ENCODE data around the gene MUC6. TPM values are rescaled to one million over a fixed set of nuclear protein-coding genes. Genes with fewer than 3 reads are reported as not detected.

MUC6 gene
- total RNA-seq, 5 donors from 2014 or later (not counting 1 experiment from before 2014, with no cell fraction given), result 0.09 to 0.30 (median 0.23) TPM; not detected in 2

GRCh38 chr11:1034456-1035295, 1.8 kb downstream of the MUC6 start:
- Mint-ChIP-seq H3K4me1 (no peaks in the 10 kb centered on the region), H3K27ac (no peak overlapping the region), H3K36me3 (no peaks in the 10 kb centered on the region), H3K27me3 (peaks cover 0 to 2% of the 10 kb centered on the region in 2 donors), H3K9me3 (peaks cover 0 to 7% (median 0%) of the 10 kb centered on the region in 3 donors), H3K4me3 (no peak overlapping the region)
- Histone ChIP-seq H3K27me3 (replicated peaks in 1 of 2; ENCODE audit: control insufficient read depth in 2 of 2, extremely low read depth in 1 of 2, insufficient read depth in 2 of 2, low read length in 1 of 2) (peaks cover 0 to 10% of the 10 kb centered on the region in 2 experiments), H3K9me3 (no peaks in the 10 kb centered on the region), H3K27ac (ENCODE audit: low read length) (no peak overlapping the region), H3K4me1 (ENCODE audit: control insufficient read depth in 1 of 2, extremely low read depth in 1 of 2, insufficient read depth in 2 of 2, low read length in 2 of 2) (no peaks in the 10 kb centered on the region), H3K4me3 (ENCODE audit: control insufficient read depth in 1 of 2, extremely low read depth in 1 of 2, low read length in 1 of 2) (no peak overlapping the region), H3K36me3 (ENCODE audit: control insufficient read depth in 2 of 2, extremely low read depth in 1 of 2, insufficient read depth in 1 of 2, low read length in 1 of 2) (no peaks in the 10 kb centered on the region)
- WGBS (ENCODE audit: insufficient coverage), result 83% methylated on average over 35 of the region's 39 CpGs
- ChIA-PET POLR2A (no interaction called here), CTCF (no interaction called here)
- no peak for DNase-seq
- no peak for ATAC-seq (replicated peaks in 1 of 4)

GRCh38 chr11:1034001-1034400, 2.5 kb downstream of the MUC6 start:
- no peak overlapping the region for H3K27ac Mint-ChIP-seq
- ATAC-seq (replicated peaks in 1 of 4), result no peak
- 96% methylated on average over 4 of the region's 8 CpGs for WGBS (ENCODE audit: insufficient coverage)
- Histone ChIP-seq H3K36me3 (ENCODE audit: control insufficient read depth in 2 of 2, extremely low read depth in 1 of 2, insufficient read depth in 1 of 2, low read length in 1 of 2) (no peaks in the 10 kb centered on the region), H3K27me3 (replicated peaks in 1 of 2; ENCODE audit: control insufficient read depth in 2 of 2, extremely low read depth in 1 of 2, insufficient read depth in 2 of 2, low read length in 1 of 2) (peaks cover 0 to 10% of the 10 kb centered on the region in 2 experiments), H3K4me1 (ENCODE audit: control insufficient read depth in 1 of 2, extremely low read depth in 1 of 2, insufficient read depth in 2 of 2, low read length in 2 of 2) (no peaks in the 10 kb centered on the region), H3K9me3 (no peaks in the 10 kb centered on the region), H3K4me3 (ENCODE audit: control insufficient read depth in 1 of 2, extremely low read depth in 1 of 2, low read length in 1 of 2) (no peak overlapping the region), H3K27ac (ENCODE audit: low read length) (no peak overlapping the region)
- ChIA-PET POLR2A (no interaction called here), CTCF (no interaction called here)
- H3K4me3 Mint-ChIP-seq, result no peak overlapping the region
- H3K27me3 Mint-ChIP-seq, result peaks cover 0 to 2% of the 10 kb centered on the region in 2 donors
- no peaks in the 10 kb centered on the region for H3K36me3 Mint-ChIP-seq
- no peaks in the 10 kb centered on the region for H3K4me1 Mint-ChIP-seq
- DNase-seq, result no peak
- peaks cover 0 to 7% (median 0%) of the 10 kb centered on the region in 3 donors for H3K9me3 Mint-ChIP-seq

GRCh38 chr11:1033016-1033798, 3.3 kb downstream of the MUC6 start:
- CTCF ChIA-PET, result no interaction called here
- Mint-ChIP-seq H3K4me1 (no peaks in the 10 kb centered on the region), H3K27me3 (peaks cover 0 to 2% of the 10 kb centered on the region in 2 donors), H3K27ac (no peak overlapping the region), H3K4me3 (no peak overlapping the region), H3K36me3 (no peaks in the 10 kb centered on the region), H3K9me3 (peaks cover 0 to 7% (median 0%) of the 10 kb centered on the region in 3 donors)
- DNase-seq, result no peak
- no peak for ATAC-seq (replicated peaks in 1 of 4)
- 94% methylated on average over 30 of the region's 38 CpGs for WGBS (ENCODE audit: insufficient coverage)
- no peak overlapping the region for H3K4me3 ChIP-seq (ENCODE audit: control insufficient read depth in 1 of 2, extremely low read depth in 1 of 2, low read length in 1 of 2)
- no peaks in the 10 kb centered on the region for H3K36me3 ChIP-seq (ENCODE audit: control insufficient read depth in 2 of 2, extremely low read depth in 1 of 2, insufficient read depth in 1 of 2, low read length in 1 of 2)
- H3K9me3 ChIP-seq, result no peaks in the 10 kb centered on the region
- peaks cover 0 to 7% of the 10 kb centered on the region in 2 experiments for H3K27me3 ChIP-seq (replicated peaks in 1 of 2; ENCODE audit: control insufficient read depth in 2 of 2, extremely low read depth in 1 of 2, insufficient read depth in 2 of 2, low read length in 1 of 2)
- H3K27ac ChIP-seq (ENCODE audit: low read length), result no peak overlapping the region
- POLR2A ChIA-PET, result no interaction called here
- H3K4me1 ChIP-seq (ENCODE audit: control insufficient read depth in 1 of 2, extremely low read depth in 1 of 2, insufficient read depth in 2 of 2, low read length in 2 of 2), result no peaks in the 10 kb centered on the region

GRCh38 chr11:1032310-1032891, 4.1 kb downstream of the MUC6 start:
- Mint-ChIP-seq H3K9me3 (peaks cover 0 to 7% (median 0%) of the 10 kb centered on the region in 3 donors), H3K36me3 (no peaks in the 10 kb centered on the region), H3K27ac (no peak overlapping the region), H3K27me3 (no peaks in the 10 kb centered on the region), H3K4me3 (no peak overlapping the region), H3K4me1 (no peaks in the 10 kb centered on the region)
- Histone ChIP-seq H3K4me3 (ENCODE audit: control insufficient read depth in 1 of 2, extremely low read depth in 1 of 2, low read length in 1 of 2) (no peak overlapping the region), H3K36me3 (ENCODE audit: control insufficient read depth in 2 of 2, extremely low read depth in 1 of 2, insufficient read depth in 1 of 2, low read length in 1 of 2) (no peaks in the 10 kb centered on the region), H3K27ac (ENCODE audit: low read length) (no peak overlapping the region), H3K27me3 (replicated peaks in 1 of 2; ENCODE audit: control insufficient read depth in 2 of 2, extremely low read depth in 1 of 2, insufficient read depth in 2 of 2, low read length in 1 of 2) (peaks cover 0 to 4% of the 10 kb centered on the region in 2 experiments), H3K9me3 (no peaks in the 10 kb centered on the region), H3K4me1 (ENCODE audit: control insufficient read depth in 1 of 2, extremely low read depth in 1 of 2, insufficient read depth in 2 of 2, low read length in 2 of 2) (no peaks in the 10 kb centered on the region)
- POLR2A ChIA-PET, result no interaction called here
- no peak for ATAC-seq (replicated peaks in 1 of 4)
- CTCF ChIA-PET, result no interaction called here
- 84% methylated on average over 12 of the region's 12 CpGs for whole genome bisulfite sequencing (ENCODE audit: insufficient coverage)
- no peak for DNase-seq

GRCh38 chr11:1031121-1031899, 5.2 kb downstream of the MUC6 start:
- no peaks in the 10 kb centered on the region for H3K36me3 Mint-ChIP-seq
- Histone ChIP-seq H3K4me3 (ENCODE audit: control insufficient read depth in 1 of 2, extremely low read depth in 1 of 2, low read length in 1 of 2) (no peak overlapping the region), H3K9me3 (no peaks in the 10 kb centered on the region), H3K36me3 (ENCODE audit: control insufficient read depth in 2 of 2, extremely low read depth in 1 of 2, insufficient read depth in 1 of 2, low read length in 1 of 2) (no peaks in the 10 kb centered on the region), H3K27ac (ENCODE audit: low read length) (no peak overlapping the region), H3K27me3 (replicated peaks in 1 of 2; ENCODE audit: control insufficient read depth in 2 of 2, extremely low read depth in 1 of 2, insufficient read depth in 2 of 2, low read length in 1 of 2) (no peaks in the 10 kb centered on the region), H3K4me1 (ENCODE audit: control insufficient read depth in 1 of 2, extremely low read depth in 1 of 2, insufficient read depth in 2 of 2, low read length in 2 of 2) (no peaks in the 10 kb centered on the region)
- whole genome bisulfite sequencing (ENCODE audit: insufficient coverage), result 87% methylated on average over 26 of the region's 30 CpGs
- ChIA-PET POLR2A (no interaction called here), CTCF (no interaction called here)
- no peaks in the 10 kb centered on the region for H3K4me1 Mint-ChIP-seq
- no peak for ATAC-seq (replicated peaks in 1 of 4)
- H3K27ac Mint-ChIP-seq, result no peak overlapping the region
- DNase-seq, result no peak
- H3K9me3 Mint-ChIP-seq, result peaks cover 0 to 7% (median 0%) of the 10 kb centered on the region in 3 donors
- no peak overlapping the region for H3K4me3 Mint-ChIP-seq
- H3K27me3 Mint-ChIP-seq, result no peaks in the 10 kb centered on the region

- CTCF ChIA-PET, result no interaction called here
- Histone ChIP-seq H3K27ac (ENCODE audit: low read length) (no peak overlapping the region), H3K4me3 (ENCODE audit: control insufficient read depth in 1 of 2, extremely low read depth in 1 of 2, low read length in 1 of 2) (no peak overlapping the region), H3K27me3 (replicated peaks in 1 of 2; ENCODE audit: control insufficient read depth in 2 of 2, extremely low read depth in 1 of 2, insufficient read depth in 2 of 2, low read length in 1 of 2) (no peaks in the 10 kb centered on the region), H3K36me3 (ENCODE audit: control insufficient read depth in 2 of 2, extremely low read depth in 1 of 2, insufficient read depth in 1 of 2, low read length in 1 of 2) (no peaks in the 10 kb centered on the region), H3K9me3 (no peaks in the 10 kb centered on the region), H3K4me1 (ENCODE audit: control insufficient read depth in 1 of 2, extremely low read depth in 1 of 2, insufficient read depth in 2 of 2, low read length in 2 of 2) (no peaks in the 10 kb centered on the region)
- Mint-ChIP-seq H3K4me1 (no peaks in the 10 kb centered on the region), H3K27me3 (no peaks in the 10 kb centered on the region), H3K36me3 (no peaks in the 10 kb centered on the region), H3K27ac (no peak overlapping the region), H3K4me3 (no peak overlapping the region), H3K9me3 (peaks cover 0 to 7% (median 0%) of the 10 kb centered on the region in 3 donors)
- WGBS (ENCODE audit: insufficient coverage), result 79% methylated on average over 15 of the region's 20 CpGs
- DNase-seq (no peak), ATAC-seq (replicated peaks in 1 of 4) (no peak)
- POLR2A ChIA-PET, result no interaction called here
Measured at GRCh38 chr11:1030556-1030955, 6.0 kb downstream of the MUC6 start.
